Suprapubic skin (tissue), 4 donors: Measurements from ENCODE around the gene MRPL24.
A peak's percentile ranks its signal among the peaks of the same experiment; 100 is the strongest.

Experiments used
- CTCF ChIP-seq, 2 donors: fragments of 200-600 bp in 1 of 2; fragments of 450-650 bp in 1 of 2; sonication (generic) in 1 of 2; IDR thresholded peaks; one replicate each; pipeline ENCODE4 v1.5.1; 2016 to 2019; ENCODE audit warnings: antibody characterized with exemption in 2 of 2, mild to moderate bottlenecking in 1 of 2, moderate library complexity in 1 of 2
- POLR2A ChIP-seq, 2 donors: fragments of 450-650 bp; IDR thresholded peaks; one replicate each; pipeline ENCODE4 v1.6.1; 2017; ENCODE audit warnings: antibody characterized with exemption in 2 of 2, mild to moderate bottlenecking in 2 of 2, moderate library complexity in 2 of 2
- POLR2AphosphoS5 ChIP-seq, 3 donors: sonication (generic); formaldehyde crosslinking; IDR thresholded peaks; one replicate each; pipeline ENCODE4 v1.6.1; 2017; ENCODE audit warnings: antibody characterized with exemption in 3 of 3

GRCh38 chr1:156740741-156741480, at the start of gene MRPL24:
- TF ChIP-seq POLR2A (IDR thresholded peaks at IDR 0.05) (peak in 1 of 2 donors; percentile 8), POLR2AphosphoS5 (IDR thresholded peaks at IDR 0.05) (peak; percentile 6 to 94 (median 79)), CTCF (IDR thresholded peaks at IDR 0.05) (no peak)
